Mononuclear cell (primary cell): ENCODE data around the gene MYO9A. TPM values are rescaled to one million over a fixed set of nuclear protein-coding genes. Genes with fewer than 3 reads are reported as not detected.
"Not testable (repeated sequence)": the region's sequence is repeated elsewhere in the genome, so short reads cannot be mapped to it uniquely, and the experiment has no call there.

Experiments used
- H3K27me3 ChIP-seq: 2 replicates; pipeline ENCODE4 v1.6.0; 2011; ENCODE audit warnings: low read length, control low read depth; ENCODE audit not compliant: insufficient read depth
- H3K4me1 ChIP-seq: 2 replicates; pipeline ENCODE4 v1.5.1; 2011; ENCODE audit warnings: mild to moderate bottlenecking, low read length, control low read depth; ENCODE audit not compliant: insufficient read depth
- H3K4me3 ChIP-seq: 2 replicates; pipeline ENCODE4 v1.5.1; 2011; ENCODE audit warnings: mild to moderate bottlenecking, low read length, moderate library complexity
- H3K9me3 ChIP-seq: 2 replicates; pipeline ENCODE4 v1.5.1; 2011; ENCODE audit warnings: low read depth, mild to moderate bottlenecking, control low read depth, low read length
- total RNA-seq: library from RNA; depleted of rRNA; stranded (reverse); fragments of >200 nt; gene quantifications from one replicate; pipeline ENCODE4 v1.2.3, GENCODE V29; 2012

MYO9A gene
- total RNA-seq, 1 donor = 25.3 TPM

GRCh38 chr15:72082176-72082575 is 35.8 kb downstream of the MYO9A start:
- H3K4me1 ChIP-seq = no peaks in the 10 kb centered on the region
- no peaks in the 10 kb centered on the region for H3K27me3 ChIP-seq
- H3K4me3 ChIP-seq = no peak overlapping the region
- H3K9me3 ChIP-seq = no peaks in the 10 kb centered on the region

GRCh38 chr15:72078887-72079286 is 39.1 kb downstream of the MYO9A start:
- no peak overlapping the region for H3K4me3 ChIP-seq
- H3K9me3 ChIP-seq = no peaks in the 10 kb centered on the region
- H3K4me1 ChIP-seq = no peaks in the 10 kb centered on the region
- H3K27me3 ChIP-seq = no peaks in the 10 kb centered on the region

- Histone ChIP-seq H3K9me3 (no peaks in the 10 kb centered on the region), H3K4me3 (no peak overlapping the region), H3K27me3 (no peaks in the 10 kb centered on the region), H3K4me1 (no peaks in the 10 kb centered on the region)
These were observed 40.0 kb downstream of the MYO9A start for GRCh38 chr15:72077950-72078349.

- H3K4me1 ChIP-seq = no peaks in the 10 kb centered on the region
These were observed 43.5 kb downstream of the MYO9A start for GRCh38 chr15:72074335-72075060.

GRCh38 chr15:72071448-72071825 is 46.5 kb downstream of the MYO9A start:
- not testable (repeated sequence) for H3K27me3 ChIP-seq, H3K4me3 ChIP-seq, H3K9me3 ChIP-seq, H3K4me1 ChIP-seq

More at GRCh38 chr15:72074335-72075060, 43.5 kb downstream of the MYO9A start:
- Histone ChIP-seq H3K27me3 (no peaks in the 10 kb centered on the region), H3K4me3 (no peak overlapping the region), H3K9me3 (no peaks in the 10 kb centered on the region)

GRCh38 chr15:72070817-72071447 is 47.0 kb downstream of the MYO9A start:
- Histone ChIP-seq H3K27me3 (no peaks in the 10 kb centered on the region), H3K4me3 (no peak overlapping the region), H3K9me3 (no peaks in the 10 kb centered on the region), H3K4me1 (no peaks in the 10 kb centered on the region)

GRCh38 chr15:72068856-72069255 is 49.1 kb downstream of the MYO9A start:
- Histone ChIP-seq H3K4me3 (no peak overlapping the region), H3K4me1 (no peaks in the 10 kb centered on the region), H3K27me3 (no peaks in the 10 kb centered on the region), H3K9me3 (no peaks in the 10 kb centered on the region)

- no peaks in the 10 kb centered on the region for H3K9me3 ChIP-seq
- H3K4me1 ChIP-seq = no peaks in the 10 kb centered on the region
- no peaks in the 10 kb centered on the region for H3K27me3 ChIP-seq
- H3K4me3 ChIP-seq = no peak overlapping the region
These were observed 52.1 kb downstream of the MYO9A start for GRCh38 chr15:72065801-72066200.

- Histone ChIP-seq H3K9me3 (no peaks in the 10 kb centered on the region), H3K27me3 (no peaks in the 10 kb centered on the region), H3K4me1 (no peaks in the 10 kb centered on the region), H3K4me3 (no peak overlapping the region)
These were observed 54.8 kb downstream of the MYO9A start for GRCh38 chr15:72063186-72063585.

- H3K4me3 ChIP-seq = no peak overlapping the region
- no peaks in the 10 kb centered on the region for H3K9me3 ChIP-seq
- no peaks in the 10 kb centered on the region for H3K27me3 ChIP-seq
- H3K4me1 ChIP-seq = no peaks in the 10 kb centered on the region
These were observed 55.6 kb downstream of the MYO9A start for GRCh38 chr15:72062319-72062718.

- no peak overlapping the region for H3K4me3 ChIP-seq
- H3K27me3 ChIP-seq = no peaks in the 10 kb centered on the region
- no peaks in the 10 kb centered on the region for H3K9me3 ChIP-seq
- no peaks in the 10 kb centered on the region for H3K4me1 ChIP-seq
These were observed 57.2 kb downstream of the MYO9A start for GRCh38 chr15:72060687-72061250.

GRCh38 chr15:72058585-72058984 is 59.4 kb downstream of the MYO9A start:
- Histone ChIP-seq H3K4me1 (no peaks in the 10 kb centered on the region), H3K4me3 (no peak overlapping the region), H3K9me3 (no peaks in the 10 kb centered on the region), H3K27me3 (no peaks in the 10 kb centered on the region)

- no peaks in the 10 kb centered on the region for H3K4me1 ChIP-seq
- H3K4me3 ChIP-seq = no peak overlapping the region
- H3K9me3 ChIP-seq = no peaks in the 10 kb centered on the region
- H3K27me3 ChIP-seq = no peaks in the 10 kb centered on the region
These were observed 60.3 kb downstream of the MYO9A start for GRCh38 chr15:72057548-72058091.

- H3K27me3 ChIP-seq, H3K4me1 ChIP-seq, H3K9me3 ChIP-seq, H3K4me3 ChIP-seq: not testable (repeated sequence)
These were observed 61.7 kb downstream of the MYO9A start for GRCh38 chr15:72056217-72056616.

GRCh38 chr15:72053297-72053696 is 64.7 kb downstream of the MYO9A start:
- H3K27me3 ChIP-seq, H3K4me1 ChIP-seq, H3K9me3 ChIP-seq, H3K4me3 ChIP-seq: not testable (repeated sequence)
